Measurements from ENCODE around the gene KIF23. TPM values are rescaled to one million over a fixed set of nuclear protein-coding genes. Genes with fewer than 3 reads are reported as not detected.

The KIF23 gene
- total and polyA plus RNA-seq, 2 donors (not counting 1 experiment from before 2014, with no cell fraction given) = 16.5 to 19.4 TPM

GRCh38 chr15:69489073-69489571 is 75.0 kb downstream of the KIF23 start:
- TF ChIP-seq, protein P1, sequence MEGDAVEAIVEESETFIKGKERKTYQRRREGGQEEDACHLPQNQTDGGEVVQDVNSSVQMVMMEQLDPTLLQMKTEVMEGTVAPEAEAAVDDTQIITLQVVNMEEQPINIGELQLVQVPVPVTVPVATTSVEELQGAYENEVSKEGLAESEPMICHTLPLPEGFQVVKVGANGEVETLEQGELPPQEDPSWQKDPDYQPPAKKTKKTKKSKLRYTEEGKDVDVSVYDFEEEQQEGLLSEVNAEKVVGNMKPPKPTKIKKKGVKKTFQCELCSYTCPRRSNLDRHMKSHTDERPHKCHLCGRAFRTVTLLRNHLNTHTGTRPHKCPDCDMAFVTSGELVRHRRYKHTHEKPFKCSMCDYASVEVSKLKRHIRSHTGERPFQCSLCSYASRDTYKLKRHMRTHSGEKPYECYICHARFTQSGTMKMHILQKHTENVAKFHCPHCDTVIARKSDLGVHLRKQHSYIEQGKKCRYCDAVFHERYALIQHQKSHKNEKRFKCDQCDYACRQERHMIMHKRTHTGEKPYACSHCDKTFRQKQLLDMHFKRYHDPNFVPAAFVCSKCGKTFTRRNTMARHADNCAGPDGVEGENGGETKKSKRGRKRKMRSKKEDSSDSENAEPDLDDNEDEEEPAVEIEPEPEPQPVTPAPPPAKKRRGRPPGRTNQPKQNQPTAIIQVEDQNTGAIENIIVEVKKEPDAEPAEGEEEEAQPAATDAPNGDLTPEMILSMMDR (conservative IDR thresholded peaks at IDR 0.05 in 1 of 2, IDR thresholded peaks at IDR 0.05 in 1 of 2; ENCODE audit: low read depth in 1 of 2, low read length in 2 of 2) = no peak
- no peak for TF ChIP-seq EZH2 (IDR thresholded peaks at IDR 0.05; ENCODE audit: low read length, missing control alignments)
- Histone ChIP-seq H2AFZ (ENCODE audit: low read length) (no peak overlapping the region), H3K27me3 (ENCODE audit: control insufficient read depth, insufficient read depth, low read length) (peaks cover 28% of the 10 kb centered on the region), H3K9me3 (ENCODE audit: control insufficient read depth, insufficient read depth, low read depth, low read length) (no peaks in the 10 kb centered on the region), H3K4me3 (replicated peaks in 1 of 4; ENCODE audit: control extremely low read depth in 1 of 4, insufficient read depth in 1 of 4, low read depth in 3 of 4, low read length in 4 of 4) (no peak overlapping the region), H4K20me1 (ENCODE audit: control insufficient read depth, extremely low read depth, insufficient read depth, low read length) (no peaks in the 10 kb centered on the region), H3K27ac (ENCODE audit: insufficient read depth, low read length) (no peak overlapping the region), H3K4me1 (ENCODE audit: control insufficient read depth, extremely low read depth, insufficient read depth, low read length) (no peaks in the 10 kb centered on the region), H3K4me2 (ENCODE audit: extremely low read depth, insufficient read depth, low read length) (no peak overlapping the region), H3K36me3 (ENCODE audit: control insufficient read depth, insufficient read depth, low read length) (no peaks in the 10 kb centered on the region), H3K9ac (ENCODE audit: insufficient read depth, low read length) (no peak overlapping the region), H3K79me2 (ENCODE audit: control insufficient read depth, insufficient read depth, low read length) (no peaks in the 10 kb centered on the region)
- peak in 1 of 2 donors; percentile 69 for DNase-seq (ENCODE audit: low read depth in 2 of 2)

DNA sequence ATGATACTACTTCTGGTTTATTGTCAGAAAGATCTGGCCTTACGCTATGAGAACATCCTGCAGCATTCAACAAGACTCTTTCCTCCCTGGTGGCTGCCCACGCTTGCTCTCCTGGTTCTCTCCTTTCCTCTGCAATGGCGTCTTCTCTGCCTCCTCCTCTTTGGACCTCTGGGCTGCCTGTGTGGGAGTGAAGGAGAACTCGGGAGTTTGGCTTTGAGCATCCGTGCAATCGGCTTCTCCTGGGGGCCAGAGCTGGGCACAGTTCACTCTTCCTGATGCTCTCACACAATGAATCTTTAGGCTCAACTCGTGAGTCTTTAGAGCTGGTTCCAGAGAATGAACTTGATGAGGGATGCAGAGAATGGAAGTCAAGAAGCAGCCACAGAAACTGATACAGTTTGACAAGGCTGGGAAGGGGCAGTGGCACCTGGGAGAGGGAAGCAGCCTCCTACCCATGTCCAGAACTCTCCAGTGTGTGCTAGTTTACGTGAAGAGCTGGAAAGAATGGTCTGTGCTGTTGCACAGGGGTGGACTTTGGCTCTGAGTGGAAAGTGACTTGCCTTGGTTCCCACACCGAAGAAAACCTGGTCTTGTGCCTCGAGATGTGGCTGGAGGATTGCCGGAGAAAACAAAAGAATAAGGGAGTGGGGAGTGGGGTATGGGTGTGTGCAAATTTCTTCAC is 76.3 kb downstream of the KIF23 start:
- Histone ChIP-seq H3K4me2 (ENCODE audit: extremely low read depth, insufficient read depth, low read length) (no peak overlapping the region), H3K27me3 (ENCODE audit: control insufficient read depth, insufficient read depth, low read length) (peaks cover 24% of the 10 kb centered on the region), H3K36me3 (ENCODE audit: control insufficient read depth, insufficient read depth, low read length) (no peaks in the 10 kb centered on the region), H2AFZ (ENCODE audit: low read length) (no peak overlapping the region), H3K9me3 (ENCODE audit: control insufficient read depth, insufficient read depth, low read depth, low read length) (no peaks in the 10 kb centered on the region), H4K20me1 (ENCODE audit: control insufficient read depth, extremely low read depth, insufficient read depth, low read length) (no peaks in the 10 kb centered on the region), H3K9ac (ENCODE audit: insufficient read depth, low read length) (no peak overlapping the region), H3K4me3 (replicated peaks in 1 of 4; ENCODE audit: control extremely low read depth in 1 of 4, insufficient read depth in 1 of 4, low read depth in 3 of 4, low read length in 4 of 4) (no peak overlapping the region), H3K4me1 (ENCODE audit: control insufficient read depth, extremely low read depth, insufficient read depth, low read length) (no peaks in the 10 kb centered on the region), H3K27ac (ENCODE audit: insufficient read depth, low read length) (no peak overlapping the region), H3K79me2 (ENCODE audit: control insufficient read depth, insufficient read depth, low read length) (no peaks in the 10 kb centered on the region)
- TF ChIP-seq, protein P1 (conservative IDR thresholded peaks at IDR 0.05 in 1 of 2, IDR thresholded peaks at IDR 0.05 in 1 of 2; ENCODE audit: low read depth in 1 of 2, low read length in 2 of 2) = no peak
- no peak for TF ChIP-seq EZH2 (IDR thresholded peaks at IDR 0.05; ENCODE audit: low read length, missing control alignments)
- no peak for DNase-seq (ENCODE audit: low read depth in 2 of 2)

DNA sequence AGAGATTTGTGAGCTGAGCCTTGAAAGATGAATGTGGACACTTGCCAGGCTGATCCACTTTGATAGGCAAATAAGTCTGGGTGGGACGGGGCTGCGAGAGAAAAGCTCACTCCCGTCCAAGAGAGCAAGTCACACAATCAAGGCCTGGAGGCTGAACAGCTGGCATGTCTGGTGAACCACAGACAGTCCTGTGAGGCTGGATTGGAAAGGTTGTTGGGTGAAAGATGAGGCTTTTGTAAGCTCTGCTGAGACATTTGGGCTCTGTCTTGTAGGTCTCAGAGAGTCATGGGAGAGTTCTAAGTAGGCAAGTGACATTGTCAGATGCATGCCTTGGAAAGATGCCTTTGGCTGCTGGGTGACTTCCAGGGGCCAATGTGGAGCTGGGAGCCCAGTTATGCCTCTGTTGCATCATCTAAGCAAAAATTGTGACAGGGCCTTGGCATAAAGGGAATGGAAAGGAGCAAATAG is 76.9 kb downstream of the KIF23 start:
- Histone ChIP-seq H3K4me1 (ENCODE audit: control insufficient read depth, extremely low read depth, insufficient read depth, low read length) (no peaks in the 10 kb centered on the region), H3K9me3 (ENCODE audit: control insufficient read depth, insufficient read depth, low read depth, low read length) (no peaks in the 10 kb centered on the region), H3K27ac (ENCODE audit: insufficient read depth, low read length) (no peak overlapping the region), H3K9ac (ENCODE audit: insufficient read depth, low read length) (no peak overlapping the region), H3K27me3 (ENCODE audit: control insufficient read depth, insufficient read depth, low read length) (peaks cover 24% of the 10 kb centered on the region), H3K4me2 (ENCODE audit: extremely low read depth, insufficient read depth, low read length) (no peak overlapping the region), H3K4me3 (replicated peaks in 1 of 4; ENCODE audit: control extremely low read depth in 1 of 4, insufficient read depth in 1 of 4, low read depth in 3 of 4, low read length in 4 of 4) (no peak overlapping the region), H3K79me2 (ENCODE audit: control insufficient read depth, insufficient read depth, low read length) (no peaks in the 10 kb centered on the region), H2AFZ (ENCODE audit: low read length) (no peak overlapping the region), H3K36me3 (ENCODE audit: control insufficient read depth, insufficient read depth, low read length) (no peaks in the 10 kb centered on the region), H4K20me1 (ENCODE audit: control insufficient read depth, extremely low read depth, insufficient read depth, low read length) (no peaks in the 10 kb centered on the region)
- TF ChIP-seq, protein P1 (conservative IDR thresholded peaks at IDR 0.05 in 1 of 2, IDR thresholded peaks at IDR 0.05 in 1 of 2; ENCODE audit: low read depth in 1 of 2, low read length in 2 of 2) = no peak
- TF ChIP-seq EZH2 (IDR thresholded peaks at IDR 0.05; ENCODE audit: low read length, missing control alignments) = no peak
- DNase-seq (ENCODE audit: low read depth in 2 of 2) = peak; percentile 22 to 59

All from fibroblast of lung (primary cell).